SK-N-SH treated with all-trans-retinoic acid at 6 μM for 48 hours (cell line): ENCODE results near the gene GABRR3.

Experiments used
- ATAC-seq: fragments of 200-7000 bp; cut with Tn5 transposase; 3 replicates; pipeline ENCODE4 v1.9.1; 2020; ENCODE audit warnings: mild to moderate bottlenecking, moderate library complexity
- ARNTL ChIP-seq: fragments of 450-650 bp; formaldehyde crosslinking; IDR thresholded peaks from 2 replicates; pipeline ENCODE4 v1.5.0; 2020; ENCODE audit warnings: low read depth, mild to moderate bottlenecking, moderate library complexity, borderline replicate concordance
- CSDC2 ChIP-seq: fragments of 250-450 bp; sonication (Bioruptor Pico); IDR thresholded peaks from 2 replicates; pipeline ENCODE4 v1.5.0; 2020; ENCODE audit warnings: mild to moderate bottlenecking, moderate library complexity
- CSRNP3 ChIP-seq: fragments of 250-450 bp; sonication (Bioruptor Pico); IDR thresholded peaks from 2 replicates; pipeline ENCODE4 v1.5.1; 2021; ENCODE audit warnings: mild to moderate bottlenecking, moderate library complexity
- ESRRG ChIP-seq: fragments of 250-450 bp; sonication (Bioruptor Pico); IDR thresholded peaks from 2 replicates; pipeline ENCODE4 v1.6.1; 2021; ENCODE audit warnings: mild to moderate bottlenecking
- GLIS3 ChIP-seq: fragments of 250-450 bp; sonication (Bioruptor Pico); IDR thresholded peaks from 2 replicates; pipeline ENCODE4 v1.5.0; 2020; ENCODE audit warnings: mild to moderate bottlenecking, moderate library complexity
- ISL1 ChIP-seq: fragments of 250-450 bp; sonication (Bioruptor Pico); IDR thresholded peaks from 2 replicates; pipeline ENCODE4 v2.1.2; 2022; ENCODE audit warnings: mild to moderate bottlenecking, moderate library complexity
- PPARA ChIP-seq: fragments of 250-450 bp; sonication (Bioruptor Pico); IDR thresholded peaks from 2 replicates; pipeline ENCODE4 v1.5.0; 2020; ENCODE audit warnings: mild to moderate bottlenecking, borderline replicate concordance
- RARB ChIP-seq: fragments of 250-450 bp; sonication (Bioruptor Pico); IDR thresholded peaks from 2 replicates; pipeline ENCODE4 v1.8.0; 2021; ENCODE audit warnings: mild to moderate bottlenecking, moderate library complexity
- SNAI2 ChIP-seq: fragments of 250-450 bp; sonication (Bioruptor Pico); IDR thresholded peaks from 2 replicates; pipeline ENCODE4 v1.5.0; 2020; ENCODE audit warnings: mild to moderate bottlenecking, moderate library complexity
- TCF4 ChIP-seq: fragments of 250-450 bp; sonication (Bioruptor Pico); IDR thresholded peaks from 2 replicates; pipeline ENCODE4 v1.8.0; 2021; ENCODE audit warnings: mild to moderate bottlenecking, moderate library complexity, borderline replicate concordance
- TOX ChIP-seq: fragments of 250-450 bp; sonication (Bioruptor Pico); IDR thresholded peaks from 2 replicates; pipeline ENCODE4 v1.8.0; 2021; ENCODE audit warnings: mild to moderate bottlenecking, moderate library complexity, borderline replicate concordance
- ZC3H10 ChIP-seq: fragments of 250-450 bp; sonication (Bioruptor Pico); IDR thresholded peaks from 2 replicates; pipeline ENCODE4 v1.5.1; 2021; ENCODE audit warnings: mild to moderate bottlenecking, moderate library complexity
- ZFP3 ChIP-seq: fragments of 250-450 bp; sonication (Bioruptor Pico); IDR thresholded peaks from 2 replicates; pipeline ENCODE4 v1.5.0; 2020; ENCODE audit warnings: mild to moderate bottlenecking, moderate library complexity
- ZFP30 ChIP-seq: fragments of 450-650 bp; formaldehyde crosslinking; IDR thresholded peaks from 2 replicates; pipeline ENCODE4 v1.5.0; 2022; ENCODE audit warnings: mild to moderate bottlenecking, moderate library complexity
- ZNF565 ChIP-seq: fragments of 450-650 bp; formaldehyde crosslinking; conservative IDR thresholded peaks from 2 replicates; pipeline ENCODE4 v1.5.0; 2020; ENCODE audit warnings: low read depth, mild to moderate bottlenecking, moderate library complexity
- ZNF70 ChIP-seq: fragments of 450-650 bp; formaldehyde crosslinking; IDR thresholded peaks from 2 replicates; pipeline ENCODE4 v1.5.0; 2020; ENCODE audit warnings: mild to moderate bottlenecking, moderate library complexity
- ZNF8 ChIP-seq: fragments of 450-650 bp; formaldehyde crosslinking; IDR thresholded peaks from 2 replicates; pipeline ENCODE4 v1.5.0; 2020; ENCODE audit warnings: mild to moderate bottlenecking, moderate library complexity
- TF ChIP-seq, protein P1 (sequence below): fragments of 250-450 bp; sonication (Bioruptor Pico); IDR thresholded peaks from 2 replicates; pipeline ENCODE4 v1.5.0; 2020; ENCODE audit warnings: mild to moderate bottlenecking, moderate library complexity
- TF ChIP-seq, protein P2 (sequence below): fragments of 250-450 bp; sonication (Bioruptor Pico); IDR thresholded peaks from 2 replicates; pipeline ENCODE4 v1.8.0; 2020; ENCODE audit warnings: mild to moderate bottlenecking, moderate library complexity, borderline replicate concordance

Gene GABRR3

DNA sequence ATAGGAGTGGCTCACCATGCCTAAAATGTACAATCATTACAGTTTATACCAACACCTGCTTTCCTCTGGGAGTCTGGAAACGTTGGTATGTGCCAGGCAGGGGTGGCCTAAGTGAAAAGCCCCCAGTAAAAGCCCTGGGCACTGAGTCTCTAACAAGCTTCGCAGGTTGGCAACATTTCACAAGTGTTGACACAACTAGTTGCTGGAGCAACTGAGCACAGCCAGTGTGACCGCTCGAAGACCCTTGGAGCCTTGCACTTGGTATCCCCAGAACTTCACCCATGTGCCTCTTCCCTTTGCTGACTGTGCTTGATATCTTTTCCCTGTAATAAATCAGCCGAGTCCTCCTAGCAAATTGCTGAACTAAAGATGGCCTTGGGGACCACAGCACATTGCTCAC lies 65.6 kb downstream of the GABRR3 start:
- TF ChIP-seq, protein P1, sequence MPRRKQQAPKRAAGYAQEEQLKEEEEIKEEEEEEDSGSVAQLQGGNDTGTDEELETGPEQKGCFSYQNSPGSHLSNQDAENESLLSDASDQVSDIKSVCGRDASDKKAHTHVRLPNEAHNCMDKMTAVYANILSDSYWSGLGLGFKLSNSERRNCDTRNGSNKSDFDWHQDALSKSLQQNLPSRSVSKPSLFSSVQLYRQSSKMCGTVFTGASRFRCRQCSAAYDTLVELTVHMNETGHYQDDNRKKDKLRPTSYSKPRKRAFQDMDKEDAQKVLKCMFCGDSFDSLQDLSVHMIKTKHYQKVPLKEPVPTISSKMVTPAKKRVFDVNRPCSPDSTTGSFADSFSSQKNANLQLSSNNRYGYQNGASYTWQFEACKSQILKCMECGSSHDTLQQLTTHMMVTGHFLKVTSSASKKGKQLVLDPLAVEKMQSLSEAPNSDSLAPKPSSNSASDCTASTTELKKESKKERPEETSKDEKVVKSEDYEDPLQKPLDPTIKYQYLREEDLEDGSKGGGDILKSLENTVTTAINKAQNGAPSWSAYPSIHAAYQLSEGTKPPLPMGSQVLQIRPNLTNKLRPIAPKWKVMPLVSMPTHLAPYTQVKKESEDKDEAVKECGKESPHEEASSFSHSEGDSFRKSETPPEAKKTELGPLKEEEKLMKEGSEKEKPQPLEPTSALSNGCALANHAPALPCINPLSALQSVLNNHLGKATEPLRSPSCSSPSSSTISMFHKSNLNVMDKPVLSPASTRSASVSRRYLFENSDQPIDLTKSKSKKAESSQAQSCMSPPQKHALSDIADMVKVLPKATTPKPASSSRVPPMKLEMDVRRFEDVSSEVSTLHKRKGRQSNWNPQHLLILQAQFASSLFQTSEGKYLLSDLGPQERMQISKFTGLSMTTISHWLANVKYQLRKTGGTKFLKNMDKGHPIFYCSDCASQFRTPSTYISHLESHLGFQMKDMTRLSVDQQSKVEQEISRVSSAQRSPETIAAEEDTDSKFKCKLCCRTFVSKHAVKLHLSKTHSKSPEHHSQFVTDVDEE: no peak
- no peak for TF ChIP-seq TCF4 (CRISPR knock-in tag)
- TF ChIP-seq, all 23 proteins: peak for 0
- ATAC-seq: no peak

DNA sequence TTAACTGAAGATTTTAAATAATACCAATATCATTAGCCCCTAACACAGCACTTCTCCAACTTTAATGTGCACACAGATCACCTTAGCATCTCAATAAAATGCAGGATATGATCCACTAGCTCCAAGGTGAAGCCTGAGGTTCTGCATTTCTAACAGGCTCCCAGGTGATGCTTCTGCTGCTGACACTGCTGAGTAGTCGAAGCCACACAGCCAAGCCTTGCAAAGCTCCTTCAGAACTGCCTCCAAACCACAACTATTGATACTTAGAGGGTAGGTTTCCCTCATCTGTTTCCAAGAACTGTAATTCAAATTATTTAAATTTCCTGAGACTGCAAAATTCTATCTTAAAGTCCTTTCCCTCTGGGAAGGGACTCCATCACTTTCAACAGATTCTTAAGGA lies 66.7 kb downstream of the GABRR3 start:
- TF ChIP-seq TOX (no peak), ZFP30 (CRISPR knock-in tag) (no peak), GLIS3 (CRISPR knock-in tag) (no peak), RARB (CRISPR knock-in tag) (no peak), ZFP3 (no peak), ZNF565 (CRISPR knock-in tag) (no peak), ZC3H10 (CRISPR knock-in tag) (no peak)
- ATAC-seq: no peak

DNA sequence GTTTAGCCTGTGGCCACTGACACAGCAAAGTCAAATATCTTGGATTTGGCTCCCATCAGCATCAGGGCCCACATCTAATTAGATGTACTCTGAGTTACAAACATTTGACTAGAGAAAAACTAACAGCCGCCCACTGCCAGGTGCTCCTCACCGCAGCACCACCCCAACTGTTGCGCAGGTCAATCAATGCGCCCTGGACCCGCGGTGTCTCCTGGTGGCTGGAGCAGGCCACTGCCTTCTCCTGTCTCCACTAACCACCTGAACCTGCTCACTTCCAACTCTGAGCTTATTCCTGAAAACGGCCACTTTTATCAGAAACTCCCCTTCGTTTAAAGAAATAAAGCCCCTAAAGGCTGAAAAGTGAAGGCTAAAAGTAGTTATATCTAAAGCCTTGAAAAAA lies 67.1 kb downstream of the GABRR3 start:
- TF ChIP-seq CSRNP3 (CRISPR knock-in tag) (no peak), ZFP30 (CRISPR knock-in tag) (no peak), ARNTL (CRISPR knock-in tag) (no peak), ESRRG (no peak), ZC3H10 (CRISPR knock-in tag) (no peak), ZNF565 (CRISPR knock-in tag) (no peak), ZNF8 (CRISPR knock-in tag) (no peak), RARB (CRISPR knock-in tag) (no peak), GLIS3 (CRISPR knock-in tag) (no peak), SNAI2 (CRISPR knock-in tag) (no peak), TOX (no peak)
- TF ChIP-seq, protein P2, sequence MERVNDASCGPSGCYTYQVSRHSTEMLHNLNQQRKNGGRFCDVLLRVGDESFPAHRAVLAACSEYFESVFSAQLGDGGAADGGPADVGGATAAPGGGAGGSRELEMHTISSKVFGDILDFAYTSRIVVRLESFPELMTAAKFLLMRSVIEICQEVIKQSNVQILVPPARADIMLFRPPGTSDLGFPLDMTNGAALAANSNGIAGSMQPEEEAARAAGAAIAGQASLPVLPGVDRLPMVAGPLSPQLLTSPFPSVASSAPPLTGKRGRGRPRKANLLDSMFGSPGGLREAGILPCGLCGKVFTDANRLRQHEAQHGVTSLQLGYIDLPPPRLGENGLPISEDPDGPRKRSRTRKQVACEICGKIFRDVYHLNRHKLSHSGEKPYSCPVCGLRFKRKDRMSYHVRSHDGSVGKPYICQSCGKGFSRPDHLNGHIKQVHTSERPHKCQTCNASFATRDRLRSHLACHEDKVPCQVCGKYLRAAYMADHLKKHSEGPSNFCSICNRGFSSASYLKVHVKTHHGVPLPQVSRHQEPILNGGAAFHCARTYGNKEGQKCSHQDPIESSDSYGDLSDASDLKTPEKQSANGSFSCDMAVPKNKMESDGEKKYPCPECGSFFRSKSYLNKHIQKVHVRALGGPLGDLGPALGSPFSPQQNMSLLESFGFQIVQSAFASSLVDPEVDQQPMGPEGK (CRISPR knock-in tag): no peak
- TF ChIP-seq, all 23 proteins: peak for 0
- no peak for ATAC-seq

DNA sequence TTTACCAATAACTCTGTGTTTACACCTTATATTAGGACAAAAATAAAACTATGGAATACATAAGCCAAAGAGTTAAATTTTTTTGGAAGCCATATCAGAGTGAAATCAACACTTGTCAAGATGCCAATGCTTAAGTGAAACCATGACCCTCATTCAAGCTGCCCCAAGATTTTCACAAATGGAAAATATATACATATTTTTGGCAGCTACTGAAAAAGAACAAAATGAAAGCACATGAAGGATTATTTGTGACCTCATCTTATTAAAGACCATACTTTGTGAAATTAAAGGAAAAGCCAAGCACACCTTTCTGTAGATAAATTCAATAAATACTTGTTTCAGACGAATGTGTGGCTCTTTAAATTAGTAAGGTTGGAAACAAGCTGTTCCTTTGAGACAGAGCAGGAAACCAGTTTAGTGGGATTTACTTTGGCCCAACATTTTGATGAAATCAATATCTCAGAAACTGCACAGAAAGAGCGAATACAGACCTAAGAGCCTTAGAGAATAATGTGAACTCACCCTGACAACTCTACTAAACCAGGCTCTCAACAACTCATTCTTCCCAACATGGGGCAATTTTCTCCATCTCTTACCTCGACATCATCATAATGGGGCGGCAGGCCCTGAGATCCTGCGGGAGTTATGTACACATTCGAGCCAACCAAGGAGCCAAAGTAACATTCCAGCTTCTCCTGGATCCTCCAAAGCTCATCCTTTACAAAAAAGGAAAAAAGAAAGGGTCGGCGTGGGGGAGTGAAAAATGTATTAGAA lies 73.9 kb downstream of the GABRR3 start:
- no peak for TF ChIP-seq ISL1 (CRISPR knock-in tag)
- no peak for TF ChIP-seq PPARA (CRISPR knock-in tag)
- no peak for TF ChIP-seq TCF4 (CRISPR knock-in tag)
- TF ChIP-seq CSDC2 (CRISPR knock-in tag): no peak
- no peak for TF ChIP-seq ZNF70
- no peak for TF ChIP-seq RARB (CRISPR knock-in tag)
- TF ChIP-seq GLIS3 (CRISPR knock-in tag): no peak
- TF ChIP-seq ZNF8 (CRISPR knock-in tag): no peak
- no peak for TF ChIP-seq ARNTL (CRISPR knock-in tag)
- TF ChIP-seq ZFP30 (CRISPR knock-in tag): no peak
- TF ChIP-seq, protein P2 (CRISPR knock-in tag): no peak
- no peak for TF ChIP-seq SNAI2 (CRISPR knock-in tag)
- TF ChIP-seq CSRNP3 (CRISPR knock-in tag): no peak
- no peak for TF ChIP-seq ZNF565 (CRISPR knock-in tag)

More for the DNA sequence above, 73.9 kb downstream of the GABRR3 start:
- ATAC-seq: no peak
